T-helper 17 cell (primary cell): ENCODE results near the gene LSM14A. TPM values are rescaled to one million over a fixed set of nuclear protein-coding genes. Genes with fewer than 3 reads are reported as not detected.
"Not testable (repeated sequence)": the region's sequence is repeated elsewhere in the genome, so short reads cannot be mapped to it uniquely, and the experiment has no call there.

Source experiments
- ATAC-seq: fragments of 150-1000 bp; cut with Tn5 transposase; 2 replicates; pipeline ENCODE4 v1.10.0; 2021; ENCODE audit warnings: mild to moderate bottlenecking, moderate library complexity
- DNase-seq, 3 donors: peaks; one replicate each; pipeline versions ENCODE4 v3.0.0 to v3.0.0-alpha.2; 2020 to 2021
- H3K9me3 ChIP-seq: one replicate; pipeline ENCODE4 v1.7.0; 2013; ENCODE audit warnings: low read length, mild to moderate bottlenecking; ENCODE audit not compliant: control insufficient read depth, poor library complexity, severe bottlenecking
- H3K27ac Mint-ChIP-seq: one replicate; pipeline ENCODE4 v1.8.0; 2022; ENCODE audit warnings: mild to moderate bottlenecking, moderate library complexity, mixed read lengths
- H3K27me3 Mint-ChIP-seq: one replicate; pipeline ENCODE4 v1.8.0; 2022; ENCODE audit warnings: mixed read lengths
- H3K36me3 Mint-ChIP-seq: one replicate; pipeline ENCODE4 v1.8.0; 2022; ENCODE audit warnings: low read depth, mixed read lengths
- H3K4me1 Mint-ChIP-seq: one replicate; pipeline ENCODE4 v1.8.0; 2022; ENCODE audit warnings: mild to moderate bottlenecking, mixed read lengths
- H3K4me3 Mint-ChIP-seq: one replicate; pipeline ENCODE4 v1.8.0; 2022; ENCODE audit warnings: mild to moderate bottlenecking, moderate library complexity, mixed read lengths
- total RNA-seq, 4 donors: library from RNA in 2 of 4; stranded (reverse) in 2 of 4; gene quantifications; one replicate each; pipeline ENCODE4 v1.2.3 and lab custom pipeline; 2022 to 2026

Gene LSM14A
- total RNA-seq, 2 donors from 2014 or later: 150 to 177 TPM

DNA sequence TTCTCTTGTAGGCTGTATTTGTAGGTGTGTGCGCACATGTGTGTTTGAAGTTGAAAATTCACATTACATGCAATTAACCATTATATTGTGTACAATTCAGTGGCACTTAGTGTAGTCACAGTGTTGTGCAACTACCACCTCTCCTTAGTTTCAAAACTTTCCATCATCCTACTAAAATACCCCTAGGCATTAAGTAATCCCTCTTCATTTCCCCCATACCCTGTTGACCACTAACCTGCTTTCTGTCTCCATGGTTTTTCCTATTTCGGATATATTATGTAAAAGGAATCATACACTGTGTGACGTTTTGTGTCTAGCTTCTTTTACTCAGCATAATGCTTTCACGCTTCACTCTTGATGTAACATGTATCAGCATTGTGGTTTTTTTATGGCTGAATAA is 16.1 kb downstream of the LSM14A start:
- H3K27ac Mint-ChIP-seq: peak overlapping the region; percentile 65
- peaks cover 53% of the 10 kb centered on the region for H3K4me1 Mint-ChIP-seq
- no peak overlapping the region for H3K4me3 Mint-ChIP-seq

GRCh38 chr19:34189199-34189916 is 17.1 kb downstream of the LSM14A start:
- no peaks in the 10 kb centered on the region for H3K9me3 ChIP-seq
- no peak for ATAC-seq
- DNase-seq: no peak
- H3K36me3 Mint-ChIP-seq: no peaks in the 10 kb centered on the region
- no peaks in the 10 kb centered on the region for H3K27me3 Mint-ChIP-seq
- H3K4me1 Mint-ChIP-seq: peaks cover 53% of the 10 kb centered on the region
- peak overlapping the region; percentile 89 for H3K27ac Mint-ChIP-seq
- H3K4me3 Mint-ChIP-seq: no peak overlapping the region

More for the DNA sequence above, 16.1 kb downstream of the LSM14A start:
- Mint-ChIP-seq H3K36me3 (no peaks in the 10 kb centered on the region), H3K27me3 (no peaks in the 10 kb centered on the region)
- H3K9me3 ChIP-seq: no peaks in the 10 kb centered on the region
- no peak for ATAC-seq
- DNase-seq: no peak

- Mint-ChIP-seq H3K4me1 (peaks cover 50% of the 10 kb centered on the region), H3K36me3 (no peaks in the 10 kb centered on the region), H3K27me3 (no peaks in the 10 kb centered on the region), H3K4me3 (peak overlapping the region; percentile 77), H3K27ac (peak overlapping the region; percentile 89)
- H3K9me3 ChIP-seq: no peaks in the 10 kb centered on the region
- no peak for ATAC-seq
- no peak for DNase-seq
Measured at GRCh38 chr19:34189917-34190425, 17.7 kb downstream of the LSM14A start.

GRCh38 chr19:34191355-34191962 is 19.2 kb downstream of the LSM14A start:
- Mint-ChIP-seq H3K4me1 (peaks cover 43% of the 10 kb centered on the region), H3K4me3 (no peak overlapping the region), H3K36me3 (no peaks in the 10 kb centered on the region), H3K27ac (peak overlapping the region; percentile 89), H3K27me3 (no peaks in the 10 kb centered on the region)
- no peaks in the 10 kb centered on the region for H3K9me3 ChIP-seq
- ATAC-seq (no peak), DNase-seq (no peak)

- no peaks in the 10 kb centered on the region for H3K9me3 ChIP-seq
- DNase-seq: no peak
- Mint-ChIP-seq H3K36me3 (no peaks in the 10 kb centered on the region), H3K27me3 (no peaks in the 10 kb centered on the region), H3K27ac (peak overlapping the region; percentile 54), H3K4me1 (peaks cover 33% of the 10 kb centered on the region), H3K4me3 (no peak overlapping the region)
- ATAC-seq: no peak
Measured at GRCh38 chr19:34193439-34193838, 21.1 kb downstream of the LSM14A start.

GRCh38 chr19:34193876-34194275 is 21.6 kb downstream of the LSM14A start:
- Mint-ChIP-seq H3K4me3 (no peak overlapping the region), H3K36me3 (no peaks in the 10 kb centered on the region), H3K4me1 (peaks cover 30% of the 10 kb centered on the region), H3K27ac (peak overlapping the region; percentile 54), H3K27me3 (no peaks in the 10 kb centered on the region)
- DNase-seq (no peak), ATAC-seq (no peak)
- no peaks in the 10 kb centered on the region for H3K9me3 ChIP-seq

DNA sequence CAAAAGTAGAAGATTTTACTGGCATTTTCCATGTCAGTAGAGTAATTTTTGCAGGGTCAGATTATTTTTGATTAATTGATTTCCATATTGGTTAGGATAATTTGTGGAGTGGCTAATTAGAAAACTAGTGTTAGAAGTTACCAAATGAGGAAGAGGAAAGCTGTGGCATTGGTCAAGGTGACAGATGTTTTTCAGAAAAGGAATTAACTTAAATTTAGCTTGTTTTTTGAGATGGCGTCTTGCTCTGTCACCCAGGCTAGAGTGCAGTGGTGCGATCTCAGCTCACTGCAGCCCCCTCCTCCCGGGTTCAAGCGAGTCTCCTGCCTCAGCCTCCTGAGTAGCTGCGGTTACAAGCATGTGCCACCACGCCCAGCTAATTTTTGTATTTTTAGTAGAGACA is 28.8 kb downstream of the LSM14A start:
- no peaks in the 10 kb centered on the region for H3K27me3 Mint-ChIP-seq
- no peak overlapping the region for H3K4me3 Mint-ChIP-seq
- ATAC-seq (no peak), DNase-seq (no peak)
- H3K4me1 Mint-ChIP-seq: peaks cover 12% of the 10 kb centered on the region
- H3K9me3 ChIP-seq: no peaks in the 10 kb centered on the region
- H3K36me3 Mint-ChIP-seq: peaks cover 3% of the 10 kb centered on the region
- no peak overlapping the region for H3K27ac Mint-ChIP-seq

GRCh38 chr19:34205324-34205723 is 33.0 kb downstream of the LSM14A start:
- H3K36me3 Mint-ChIP-seq, H3K27me3 Mint-ChIP-seq, H3K27ac Mint-ChIP-seq, H3K4me3 Mint-ChIP-seq, H3K9me3 ChIP-seq, ATAC-seq, DNase-seq: not testable (repeated sequence)
- peaks cover 14% of the 10 kb centered on the region for H3K4me1 Mint-ChIP-seq

- no peaks in the 10 kb centered on the region for H3K36me3 Mint-ChIP-seq
- no peak overlapping the region for H3K4me3 Mint-ChIP-seq
- no peaks in the 10 kb centered on the region for H3K9me3 ChIP-seq
- ATAC-seq (no peak), DNase-seq (no peak)
- H3K27ac Mint-ChIP-seq: no peak overlapping the region
- no peaks in the 10 kb centered on the region for H3K27me3 Mint-ChIP-seq
- H3K4me1 Mint-ChIP-seq: peaks cover 11% of the 10 kb centered on the region
Measured at GRCh38 chr19:34208291-34208884, 36.1 kb downstream of the LSM14A start.

DNA sequence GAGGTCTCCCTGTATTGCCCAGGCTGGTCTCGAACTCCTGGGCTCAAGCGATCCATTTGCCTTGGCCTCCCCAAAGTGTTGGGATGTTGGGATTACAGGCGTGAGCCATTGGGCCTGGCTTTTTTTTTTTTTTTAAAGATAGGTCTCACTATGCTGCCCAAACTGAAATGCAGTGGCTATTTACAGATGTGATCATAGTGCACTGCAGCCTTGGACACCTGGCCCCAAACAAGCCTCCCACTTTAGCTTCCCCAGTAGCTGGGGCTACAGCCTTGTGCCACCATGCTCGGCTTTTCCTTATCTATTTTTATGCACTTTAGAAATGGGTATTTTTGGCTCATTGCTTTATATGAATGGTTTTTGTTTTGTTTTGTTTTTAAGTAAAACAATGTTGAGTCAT is 37.4 kb downstream of the LSM14A start:
- H3K4me3 Mint-ChIP-seq: no peak overlapping the region
- H3K9me3 ChIP-seq: no peaks in the 10 kb centered on the region
- H3K27me3 Mint-ChIP-seq: no peaks in the 10 kb centered on the region
- H3K4me1 Mint-ChIP-seq: peaks cover 9% of the 10 kb centered on the region
- no peak overlapping the region for H3K27ac Mint-ChIP-seq
- ATAC-seq: no peak
- no peak for DNase-seq
- H3K36me3 Mint-ChIP-seq: no peaks in the 10 kb centered on the region

DNA sequence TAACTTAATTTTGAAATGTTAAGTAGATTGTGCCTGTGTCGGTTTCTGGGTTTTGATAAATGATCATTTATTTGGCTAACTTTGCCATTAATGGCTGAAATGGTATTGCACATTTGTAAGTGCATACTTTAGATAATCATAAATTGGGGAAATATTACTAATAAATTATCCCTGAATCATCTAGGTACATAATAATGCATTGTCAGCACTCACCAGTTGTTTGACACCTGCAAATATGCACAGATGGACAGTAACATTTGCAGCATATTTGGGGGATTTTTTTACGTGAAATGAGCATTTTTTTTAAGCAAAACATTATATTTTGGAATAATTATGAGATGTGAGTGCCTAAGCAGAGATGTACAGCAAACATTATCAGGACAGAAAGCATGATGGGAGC is 41.0 kb downstream of the LSM14A start:
- Mint-ChIP-seq H3K4me1 (peaks cover 15% of the 10 kb centered on the region), H3K27ac (peak overlapping the region; percentile 8), H3K27me3 (no peaks in the 10 kb centered on the region), H3K36me3 (no peaks in the 10 kb centered on the region), H3K4me3 (no peak overlapping the region)
- no peaks in the 10 kb centered on the region for H3K9me3 ChIP-seq
- ATAC-seq: no peak
- no peak for DNase-seq

DNA sequence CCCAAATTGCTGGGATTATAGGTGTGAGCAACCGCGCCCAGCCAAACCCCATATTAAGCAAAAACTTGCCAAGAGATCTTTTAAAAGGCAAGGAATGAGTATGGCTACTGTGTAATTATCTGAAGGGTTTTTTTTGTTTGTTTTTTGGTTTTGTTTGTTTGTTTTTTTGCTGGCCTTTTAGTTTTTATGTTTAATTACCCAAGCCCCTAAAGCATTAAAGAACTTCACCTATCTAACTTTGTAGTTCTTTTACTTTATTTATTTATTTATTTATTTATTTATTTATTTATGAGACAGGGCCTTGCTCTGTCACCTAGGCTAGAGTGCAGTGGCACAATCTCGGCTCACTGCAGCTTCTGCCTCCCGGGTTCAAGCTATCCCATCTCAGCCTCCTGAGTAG is 41.7 kb downstream of the LSM14A start:
- Mint-ChIP-seq H3K4me3 (no peak overlapping the region), H3K4me1 (peaks cover 20% of the 10 kb centered on the region), H3K36me3 (peaks cover 3% of the 10 kb centered on the region), H3K27ac (peak overlapping the region; percentile 14), H3K27me3 (no peaks in the 10 kb centered on the region)
- H3K9me3 ChIP-seq: no peaks in the 10 kb centered on the region
- ATAC-seq (no peak), DNase-seq (no peak)

GRCh38 chr19:34215006-34215665 is 42.8 kb downstream of the LSM14A start:
- Mint-ChIP-seq H3K27ac (peak overlapping the region; percentile 14), H3K27me3 (no peaks in the 10 kb centered on the region), H3K4me3 (no peak overlapping the region), H3K4me1 (peaks cover 25% of the 10 kb centered on the region), H3K36me3 (peaks cover 3% of the 10 kb centered on the region)
- ATAC-seq: no peak
- no peak for DNase-seq
- no peaks in the 10 kb centered on the region for H3K9me3 ChIP-seq
